ENCODE data around the gene TSTD1.

Gene TSTD1

GRCh38 chr1:161038523-161039153 is at the start of gene TSTD1:
Gene TSTD1, minus strand, starts transcription at chr1:161038964. Its CDS starts 75 bp downstream, at chr1:161038889.
- peak; percentile 91 for DNase-seq

- no peak for DNase-seq
These were observed 47.7 kb upstream of the TSTD1 start for GRCh38 chr1:161086457-161086856.

- no peak for DNase-seq
These were observed 46.4 kb upstream of the TSTD1 start for GRCh38 chr1:161085165-161085564.

- no peak for DNase-seq
These were observed 45.8 kb upstream of the TSTD1 start for GRCh38 chr1:161084597-161084988.

- no peak for DNase-seq
These were observed 45.2 kb upstream of the TSTD1 start for GRCh38 chr1:161083748-161084596.

GRCh38 chr1:161082996-161083747 is 44.4 kb upstream of the TSTD1 start:
- DNase-seq: no peak

GRCh38 chr1:161082483-161082882 is 43.7 kb upstream of the TSTD1 start:
- DNase-seq: no peak

GRCh38 chr1:161081519-161081918 is 42.8 kb upstream of the TSTD1 start:
- no peak for DNase-seq

GRCh38 chr1:161080441-161081405 is 42.0 kb upstream of the TSTD1 start:
- DNase-seq: no peak

- no peak for DNase-seq
These were observed 40.8 kb upstream of the TSTD1 start for GRCh38 chr1:161079436-161080110.

- DNase-seq: no peak
These were observed 38.7 kb upstream of the TSTD1 start for GRCh38 chr1:161077426-161077825.

GRCh38 chr1:161076410-161076809 is 37.6 kb upstream of the TSTD1 start:
- DNase-seq: no peak

GRCh38 chr1:161074676-161075368 is 36.1 kb upstream of the TSTD1 start:
- DNase-seq: no peak

- DNase-seq: no peak
These were observed 34.8 kb upstream of the TSTD1 start for GRCh38 chr1:161073474-161074121.

- DNase-seq: no peak
These were observed 34.1 kb upstream of the TSTD1 start for GRCh38 chr1:161072751-161073449.

- DNase-seq: peak; percentile 64
These were observed 33.2 kb upstream of the TSTD1 start for GRCh38 chr1:161071886-161072371.

GRCh38 chr1:161070761-161071160 is 32.0 kb upstream of the TSTD1 start:
- no peak for DNase-seq

GRCh38 chr1:161069731-161070270 is 31.0 kb upstream of the TSTD1 start, which contains the start of gene ARHGAP30:
Gene ARHGAP30, minus strand, starts transcription at chr1:161069891. Its CDS starts 267 bp downstream, at chr1:161069624.
- peak; percentile 89 for DNase-seq

GRCh38 chr1:161069241-161069640 is 30.5 kb upstream of the TSTD1 start:
- no peak for DNase-seq

Data from stimulated activated CD4-positive, alpha-beta T cell treated with anti-CD3 and anti-CD28 coated beads, Interleukin-15, amount 100 ng/mL, for 24 hours (primary cell).